ENCODE results near the gene MITF.

- no peak for TF ChIP-seq CTCF (IDR thresholded peaks at IDR 0.05 in 2 of 3, conservative IDR thresholded peaks at IDR 0.05 in 1 of 3; ENCODE audit: borderline replicate concordance in 1 of 3, insufficient read depth in 1 of 3, low read depth in 2 of 3, low read length in 2 of 3)
- no peak for TF ChIP-seq ZNF274 (IDR thresholded peaks at IDR 0.05; ENCODE audit: low read depth, low read length)
- TF ChIP-seq JUND (IDR thresholded peaks at IDR 0.05), result no peak
- TF ChIP-seq MAX (IDR thresholded peaks at IDR 0.05), result no peak
Measured at GRCh38 chr3:69750549-69750948, 11.3 kb downstream of the MITF start.

Measured in HCT116 (cell line).